ENCODE data around the gene CAMK2D.

CAMK2D gene

DNA sequence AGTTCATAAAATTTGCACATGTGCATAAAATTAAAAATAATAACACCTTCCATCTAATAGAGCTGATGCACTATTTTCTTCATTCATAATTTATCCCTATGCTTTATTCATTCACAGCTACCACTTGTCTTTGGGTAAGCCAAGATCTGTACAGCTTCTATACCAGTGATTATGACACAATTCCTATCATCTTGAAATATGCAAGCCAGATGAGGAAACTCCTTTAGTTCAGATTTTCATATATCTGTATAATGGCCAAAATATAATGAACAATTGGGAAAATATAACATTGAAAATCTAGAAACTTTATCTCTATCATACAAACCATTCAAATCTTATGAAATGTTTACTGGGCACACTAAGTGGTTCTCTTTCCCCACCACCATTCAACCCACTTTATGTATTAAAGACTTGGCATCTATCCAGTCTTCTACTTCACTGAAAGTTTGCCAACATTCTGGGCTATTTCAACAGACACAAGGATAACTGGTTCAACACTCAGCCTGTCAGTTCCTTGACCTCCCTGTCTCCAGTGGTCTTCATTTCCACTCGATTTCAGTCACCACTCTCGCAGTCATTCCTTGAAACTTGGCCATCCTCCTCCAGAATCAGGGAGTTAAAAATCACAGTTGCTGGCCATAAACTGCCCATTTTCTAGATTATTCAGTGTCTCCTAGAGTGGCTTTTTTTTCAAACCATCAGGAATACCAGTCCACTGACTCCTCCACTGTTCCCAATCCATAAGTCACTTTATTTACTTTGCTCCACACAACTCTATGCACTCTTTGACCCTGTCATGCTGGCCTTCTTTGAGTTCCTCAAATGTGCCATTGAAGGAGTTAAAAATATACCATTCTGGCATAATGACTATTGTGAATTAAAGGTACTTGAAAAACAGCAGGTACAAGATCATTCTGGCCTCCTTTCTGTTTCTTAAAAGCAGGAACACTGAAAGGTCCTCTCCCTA lies 85.5 kb downstream of the CAMK2D start:
- Histone ChIP-seq H3K36me3 (ENCODE audit: insufficient read depth, low read length) (no peaks in the 10 kb centered on the region), H3K27ac (0 out of 2 replicates have a peak overlapping the region, but pooled peaks have one; percentile 32), H3K9ac (ENCODE audit: insufficient read length) (no peak overlapping the region), H3K4me3 (no peak overlapping the region), H3K9me3 (ENCODE audit: low read depth, low read length) (no peaks in the 10 kb centered on the region)
- TF ChIP-seq POLR2AphosphoS5 (IDR thresholded peaks at IDR 0.05; ENCODE audit: borderline replicate concordance, low read depth, low read length) (no peak), FOXP2 (optimal IDR thresholded peaks at IDR 0.05; ENCODE audit: control extremely low read depth, extremely low read length, insufficient read depth) (no peak), EZH2 (IDR thresholded peaks at IDR 0.05) (no peak)
- no peak for DNase-seq (ENCODE audit: low read depth, low spot score)

- no peaks in the 10 kb centered on the region for H3K36me3 ChIP-seq (ENCODE audit: insufficient read depth, low read length)
- no peak overlapping the region for H3K27ac ChIP-seq
- no peak for DNase-seq (ENCODE audit: low read depth, low spot score)
- no peaks in the 10 kb centered on the region for H3K9me3 ChIP-seq (ENCODE audit: low read depth, low read length)
- TF ChIP-seq POLR2AphosphoS5 (IDR thresholded peaks at IDR 0.05; ENCODE audit: borderline replicate concordance, low read depth, low read length) (no peak), FOXP2 (optimal IDR thresholded peaks at IDR 0.05; ENCODE audit: control extremely low read depth, extremely low read length, insufficient read depth) (no peak), EZH2 (IDR thresholded peaks at IDR 0.05) (no peak)
- H3K4me3 ChIP-seq: no peak overlapping the region
- H3K9ac ChIP-seq (ENCODE audit: insufficient read length): no peak overlapping the region
Observed at GRCh38 chr4:113674733-113675132, 86.8 kb downstream of the CAMK2D start.

GRCh38 chr4:113674251-113674650 lies 87.3 kb downstream of the CAMK2D start:
- Histone ChIP-seq H3K36me3 (ENCODE audit: insufficient read depth, low read length) (no peaks in the 10 kb centered on the region), H3K4me3 (no peak overlapping the region), H3K9ac (ENCODE audit: insufficient read length) (no peak overlapping the region), H3K27ac (no peak overlapping the region), H3K9me3 (ENCODE audit: low read depth, low read length) (no peaks in the 10 kb centered on the region)
- TF ChIP-seq POLR2AphosphoS5 (IDR thresholded peaks at IDR 0.05; ENCODE audit: borderline replicate concordance, low read depth, low read length): no peak
- TF ChIP-seq EZH2 (IDR thresholded peaks at IDR 0.05): no peak
- TF ChIP-seq FOXP2 (optimal IDR thresholded peaks at IDR 0.05; ENCODE audit: control extremely low read depth, extremely low read length, insufficient read depth): no peak
- DNase-seq (ENCODE audit: low read depth, low spot score): no peak

- H3K9me3 ChIP-seq (ENCODE audit: low read depth, low read length): no peaks in the 10 kb centered on the region
- no peak for DNase-seq (ENCODE audit: low read depth, low spot score)
Observed at GRCh38 chr4:113673450-113673849, 88.1 kb downstream of the CAMK2D start.

GRCh38 chr4:113666386-113667114 lies 95.0 kb downstream of the CAMK2D start:
- Histone ChIP-seq H3K4me3 (no peak overlapping the region), H3K9ac (ENCODE audit: insufficient read length) (no peak overlapping the region), H3K27ac (no peak overlapping the region), H3K36me3 (ENCODE audit: insufficient read depth, low read length) (no peaks in the 10 kb centered on the region), H3K9me3 (ENCODE audit: low read depth, low read length) (no peaks in the 10 kb centered on the region)
- no peak for TF ChIP-seq EZH2 (IDR thresholded peaks at IDR 0.05)
- TF ChIP-seq FOXP2 (optimal IDR thresholded peaks at IDR 0.05; ENCODE audit: control extremely low read depth, extremely low read length, insufficient read depth): no peak
- TF ChIP-seq POLR2AphosphoS5 (IDR thresholded peaks at IDR 0.05; ENCODE audit: borderline replicate concordance, low read depth, low read length): no peak
- no peak for DNase-seq (ENCODE audit: low read depth, low spot score)

More at GRCh38 chr4:113673450-113673849, 88.1 kb downstream of the CAMK2D start:
- Histone ChIP-seq H3K27ac (no peak overlapping the region), H3K36me3 (ENCODE audit: insufficient read depth, low read length) (no peaks in the 10 kb centered on the region), H3K9ac (ENCODE audit: insufficient read length) (no peak overlapping the region), H3K4me3 (no peak overlapping the region)
- TF ChIP-seq FOXP2 (optimal IDR thresholded peaks at IDR 0.05; ENCODE audit: control extremely low read depth, extremely low read length, insufficient read depth) (no peak), POLR2AphosphoS5 (IDR thresholded peaks at IDR 0.05; ENCODE audit: borderline replicate concordance, low read depth, low read length) (no peak), EZH2 (IDR thresholded peaks at IDR 0.05) (no peak)

- no peak overlapping the region for H3K4me3 ChIP-seq
- no peaks in the 10 kb centered on the region for H3K9me3 ChIP-seq (ENCODE audit: low read depth, low read length)
- no peak overlapping the region for H3K27ac ChIP-seq
- DNase-seq (ENCODE audit: low read depth, low spot score): no peak
- no peaks in the 10 kb centered on the region for H3K36me3 ChIP-seq (ENCODE audit: insufficient read depth, low read length)
- H3K9ac ChIP-seq (ENCODE audit: insufficient read length): no peak overlapping the region
- TF ChIP-seq FOXP2 (optimal IDR thresholded peaks at IDR 0.05; ENCODE audit: control extremely low read depth, extremely low read length, insufficient read depth): no peak
Observed at GRCh38 chr4:113665036-113665435, 96.5 kb downstream of the CAMK2D start.

DNA sequence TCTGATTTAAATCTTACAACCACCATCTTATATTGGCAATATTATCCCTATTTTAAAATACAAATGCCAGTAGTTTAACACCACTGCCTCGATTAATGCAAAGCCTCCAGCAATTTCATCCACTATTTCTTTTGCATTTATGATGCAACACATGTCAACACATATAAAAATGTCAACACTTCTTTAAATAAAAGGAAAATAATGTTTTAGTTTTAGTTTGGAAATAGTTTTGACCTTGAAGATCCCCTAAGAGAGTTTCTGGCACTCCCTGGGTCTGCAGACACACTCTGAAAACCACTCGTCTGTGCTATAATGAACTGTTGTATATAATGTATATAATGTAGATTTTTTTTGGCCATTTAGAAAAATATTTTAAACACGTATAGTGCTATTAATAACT lies 99.0 kb downstream of the CAMK2D start:
- no peaks in the 10 kb centered on the region for H3K9me3 ChIP-seq (ENCODE audit: low read depth, low read length)
- H3K36me3 ChIP-seq (ENCODE audit: insufficient read depth, low read length): no peaks in the 10 kb centered on the region
- TF ChIP-seq POLR2AphosphoS5 (IDR thresholded peaks at IDR 0.05; ENCODE audit: borderline replicate concordance, low read depth, low read length): no peak
- no peak for TF ChIP-seq EZH2 (IDR thresholded peaks at IDR 0.05)
- no peak for TF ChIP-seq FOXP2 (optimal IDR thresholded peaks at IDR 0.05; ENCODE audit: control extremely low read depth, extremely low read length, insufficient read depth)
- peak overlapping the region; percentile 59 for H3K27ac ChIP-seq
- no peak overlapping the region for H3K9ac ChIP-seq (ENCODE audit: insufficient read length)
- peak overlapping the region; percentile 34 for H3K4me3 ChIP-seq
- no peak for DNase-seq (ENCODE audit: low read depth, low spot score)

DNA sequence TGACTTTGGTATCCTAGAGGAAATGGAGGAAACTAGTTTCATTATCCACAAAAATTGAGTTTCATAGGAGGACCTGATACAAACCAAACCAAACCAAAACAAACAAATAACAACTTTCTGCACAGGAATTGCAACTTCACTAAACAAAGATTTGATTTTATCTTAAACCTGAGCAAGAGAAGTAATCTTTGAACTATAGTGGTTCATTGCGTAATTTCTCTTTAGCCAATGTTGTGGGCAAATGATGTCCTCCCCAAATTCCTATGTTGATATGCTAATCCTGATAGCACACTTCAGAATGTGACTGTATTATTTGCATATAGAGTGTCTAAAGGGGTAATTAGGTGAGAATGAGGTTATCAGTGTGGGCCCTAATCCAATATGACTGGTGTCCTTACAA lies 102.4 kb downstream of the CAMK2D start:
- H3K9me3 ChIP-seq (ENCODE audit: low read depth, low read length): no peaks in the 10 kb centered on the region
- DNase-seq (ENCODE audit: low read depth, low spot score): no peak
- H3K4me3 ChIP-seq: no peak overlapping the region
- H3K36me3 ChIP-seq (ENCODE audit: insufficient read depth, low read length): no peaks in the 10 kb centered on the region
- no peak for TF ChIP-seq EZH2 (IDR thresholded peaks at IDR 0.05)
- TF ChIP-seq FOXP2 (optimal IDR thresholded peaks at IDR 0.05; ENCODE audit: control extremely low read depth, extremely low read length, insufficient read depth): no peak
- TF ChIP-seq POLR2AphosphoS5 (IDR thresholded peaks at IDR 0.05; ENCODE audit: borderline replicate concordance, low read depth, low read length): no peak
- H3K27ac ChIP-seq: no peak overlapping the region
- H3K9ac ChIP-seq (ENCODE audit: insufficient read length): no peak overlapping the region
